Esophagus squamous epithelium (tissue), 4 donors: Measurements from ENCODE around the gene FAM177B.

ENCODE experiments used
- POLR2A ChIP-seq, 4 donors: fragments of 450-650 bp; IDR thresholded peaks; one replicate each; pipeline ENCODE4 v1.6.1; 2017; ENCODE audit warnings: antibody characterized with exemption in 4 of 4, mild to moderate bottlenecking in 4 of 4, moderate library complexity in 3 of 4
- TF ChIP-seq, protein P1 (sequence below), 6 experiments: fragments of 450-650 bp in 4 of 6; fragments of 200-600 bp in 2 of 6; sonication (generic) in 2 of 6; IDR thresholded peaks; one replicate each; pipeline ENCODE4 v1.5.1; 2016 to 2019; ENCODE audit warnings: antibody characterized with exemption in 6 of 6, mild to moderate bottlenecking in 4 of 6, moderate library complexity in 4 of 6

GRCh38 chr1:222739929-222740328 is 2.9 kb downstream of the FAM177B start:
- TF ChIP-seq, protein P1, sequence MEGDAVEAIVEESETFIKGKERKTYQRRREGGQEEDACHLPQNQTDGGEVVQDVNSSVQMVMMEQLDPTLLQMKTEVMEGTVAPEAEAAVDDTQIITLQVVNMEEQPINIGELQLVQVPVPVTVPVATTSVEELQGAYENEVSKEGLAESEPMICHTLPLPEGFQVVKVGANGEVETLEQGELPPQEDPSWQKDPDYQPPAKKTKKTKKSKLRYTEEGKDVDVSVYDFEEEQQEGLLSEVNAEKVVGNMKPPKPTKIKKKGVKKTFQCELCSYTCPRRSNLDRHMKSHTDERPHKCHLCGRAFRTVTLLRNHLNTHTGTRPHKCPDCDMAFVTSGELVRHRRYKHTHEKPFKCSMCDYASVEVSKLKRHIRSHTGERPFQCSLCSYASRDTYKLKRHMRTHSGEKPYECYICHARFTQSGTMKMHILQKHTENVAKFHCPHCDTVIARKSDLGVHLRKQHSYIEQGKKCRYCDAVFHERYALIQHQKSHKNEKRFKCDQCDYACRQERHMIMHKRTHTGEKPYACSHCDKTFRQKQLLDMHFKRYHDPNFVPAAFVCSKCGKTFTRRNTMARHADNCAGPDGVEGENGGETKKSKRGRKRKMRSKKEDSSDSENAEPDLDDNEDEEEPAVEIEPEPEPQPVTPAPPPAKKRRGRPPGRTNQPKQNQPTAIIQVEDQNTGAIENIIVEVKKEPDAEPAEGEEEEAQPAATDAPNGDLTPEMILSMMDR (IDR thresholded peaks at IDR 0.05): no peak
- TF ChIP-seq POLR2A (IDR thresholded peaks at IDR 0.05): no peak
